Measurements from ENCODE around the gene DPT. TPM values are rescaled to one million over a fixed set of nuclear protein-coding genes. Genes with fewer than 3 reads are reported as not detected.
A peak's percentile ranks its signal among the peaks of the same experiment; 100 is the strongest.

Gene DPT
- total and polyA plus RNA-seq, 11 donors, result 15.1 to 74.1 (median 35.0) TPM

DNA sequence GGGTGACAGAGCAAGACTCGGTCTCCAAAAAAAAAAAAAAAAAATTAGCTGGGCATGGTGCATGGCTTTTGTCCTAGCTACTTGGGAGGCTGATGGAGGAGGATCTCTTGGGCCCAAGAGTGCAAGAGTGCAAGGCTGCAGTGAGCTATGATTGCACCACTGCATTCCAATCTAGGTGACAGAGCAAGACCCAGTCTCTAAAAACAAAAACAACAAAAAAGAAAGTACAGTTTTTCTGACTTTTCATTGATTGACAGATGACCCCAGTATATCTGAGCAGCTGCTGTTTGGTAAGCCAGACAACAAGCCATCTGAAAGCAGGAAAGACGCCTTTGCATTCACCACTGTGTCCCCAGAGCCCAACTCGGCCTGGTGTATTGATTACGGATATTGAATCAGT is 10.9 kb upstream of the DPT start:
- DNase-seq (no peak), ATAC-seq (no peak)
- Histone ChIP-seq H3K36me3 (no peaks in the 10 kb centered on the region), H3K4me1 (peaks cover 0 to 20% (median 10%) of the 10 kb centered on the region in 12 donors), H3K9me3 (no peaks in the 10 kb centered on the region), H3K27me3 (no peaks in the 10 kb centered on the region), H3K4me3 (no peak overlapping the region), H3K27ac (no peak overlapping the region)
- TF ChIP-seq POLR2A (IDR thresholded peaks at IDR 0.05) (no peak), CTCF (IDR thresholded peaks at IDR 0.05) (no peak)
- intact Hi-C loops (cut with DNase I), result loop anchor here in 1 of 10 donors (10.0 kb wide), 1 partner anchor 365 kb away; the partner anchor contains the start of gene ATP1B1
- WGBS, 4 donors, result 91 to 95% (median 94%) methylated on average over 4 of the region's 4 CpGs

DNA sequence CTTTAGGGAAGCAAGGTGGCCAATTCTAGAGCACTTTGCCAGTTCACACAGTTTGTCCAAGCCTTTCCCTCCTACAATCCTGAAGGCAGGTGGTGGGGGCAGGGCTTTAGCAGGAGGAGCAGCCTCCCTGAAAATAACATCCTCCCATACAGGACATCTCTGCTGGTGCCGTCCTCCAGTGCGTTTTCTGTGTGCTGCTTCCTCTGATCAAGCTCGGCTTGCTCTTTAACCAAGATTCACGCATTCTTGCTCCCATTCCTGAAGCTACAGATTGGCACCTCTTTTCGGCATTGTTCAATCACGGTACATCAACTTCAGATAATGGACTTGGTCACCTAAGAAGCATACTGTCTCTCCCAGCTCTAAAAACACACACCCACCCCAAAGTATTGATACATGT is 7.5 kb upstream of the DPT start:
- Histone ChIP-seq H3K4me1 (peaks cover 0 to 23% (median 8%) of the 10 kb centered on the region in 12 donors), H3K27me3 (no peaks in the 10 kb centered on the region), H3K9me3 (no peaks in the 10 kb centered on the region), H3K36me3 (no peaks in the 10 kb centered on the region), H3K4me3 (no peak overlapping the region), H3K27ac (peak overlapping the region in 1 of 12 donors; percentile 60)
- intact Hi-C loops (cut with DNase I), result loop anchor here in 1 of 10 donors (10.0 kb wide), 1 partner anchor 368 kb away; the partner anchor contains the start of gene ATP1B1
- no peak for ATAC-seq
- 80 to 90% (median 83%) methylated on average over 6 of the region's 6 CpGs for WGBS, 4 donors
- TF ChIP-seq CTCF (IDR thresholded peaks at IDR 0.05), result no peak
- TF ChIP-seq POLR2A (IDR thresholded peaks at IDR 0.05), result no peak
- no peak for DNase-seq

- WGBS, 4 donors, result 80 to 91% (median 88%) methylated on average over 5 of the region's 5 CpGs
- Histone ChIP-seq H3K4me3 (no peak overlapping the region), H3K4me1 (peaks cover 0 to 23% (median 8%) of the 10 kb centered on the region in 12 donors), H3K27me3 (no peaks in the 10 kb centered on the region), H3K27ac (no peak overlapping the region), H3K36me3 (no peaks in the 10 kb centered on the region), H3K9me3 (no peaks in the 10 kb centered on the region)
- ATAC-seq (no peak), DNase-seq (no peak)
- intact Hi-C loops (cut with DNase I), result loop anchor here in 1 of 10 donors (10.0 kb wide), 1 partner anchor 369 kb away; the partner anchor contains the start of gene ATP1B1
- TF ChIP-seq CTCF (IDR thresholded peaks at IDR 0.05) (no peak), POLR2A (IDR thresholded peaks at IDR 0.05) (no peak)
Measured at GRCh38 chr1:168735974-168736373, 7.0 kb upstream of the DPT start.

GRCh38 chr1:168734946-168735345 is 5.9 kb upstream of the DPT start:
- ATAC-seq (peak in 1 of 4 donors; percentile 41), DNase-seq (no peak)
- no peaks in the 10 kb centered on the region for H3K36me3 ChIP-seq
- intact Hi-C loops (cut with DNase I), result loop anchor here in 3 of 10 donors (5.0 to 10.0 kb wide), 3 partner anchors 32 to 377 kb away; partner anchors contain the start of gene ATP1B1 (in 1 of the 3)
- peak in 5 of 12 donors; percentile 9 to 35 (median 16) for TF ChIP-seq CTCF (IDR thresholded peaks at IDR 0.05)
- TF ChIP-seq POLR2A (IDR thresholded peaks at IDR 0.05), result no peak
- peaks cover 0 to 23% (median 8%) of the 10 kb centered on the region in 12 donors for H3K4me1 ChIP-seq
- no peaks in the 10 kb centered on the region for H3K27me3 ChIP-seq
- H3K27ac ChIP-seq, result peak overlapping the region in 1 of 12 donors; percentile 6
- 68 to 80% (median 73%) methylated on average over 1 of the region's 1 CpG for WGBS, 4 donors
- no peaks in the 10 kb centered on the region for H3K9me3 ChIP-seq
- H3K4me3 ChIP-seq, result no peak overlapping the region
